CD4-positive, alpha-beta T cell (primary cell): ENCODE measurements around the gene RAPGEF5. TPM values are rescaled to one million over a fixed set of nuclear protein-coding genes. Genes with fewer than 3 reads are reported as not detected.

Source experiments
- ATAC-seq: fragments of 200-7000 bp; cut with Tn5 transposase; one replicate; pipeline ENCODE4 v1.10.0; 2022; ENCODE audit warnings: mild to moderate bottlenecking; ENCODE audit not compliant: poor library complexity
- CTCF ChIA-PET: fragments of 350-600 bp; sonication (Branson Sonifier 250); formaldehyde crosslinking; loops from one replicate; lab custom pipeline; 2021; ENCODE audit warnings: antibody characterized with exemption, inconsistent platforms; lab: Charles Lee
- POLR2A ChIA-PET: fragments of 350-600 bp; sonication (Branson Sonifier 250); formaldehyde crosslinking; loops from one replicate; lab custom pipeline; 2021; ENCODE audit warnings: antibody characterized with exemption, inconsistent platforms; lab: Charles Lee
- DNase-seq, 14 experiments: peaks; one replicate each; pipeline ENCODE4 v3.0.0-alpha.2; 2013 to 2020; ENCODE audit warnings: mixed read lengths in 2 of 14
- H3K27ac ChIP-seq, 2 donors: one replicate each; pipeline versions ENCODE4 v1.5.1 to v1.7.0; 2013; ENCODE audit warnings: low read length in 2 of 2, low read depth in 1 of 2, mild to moderate bottlenecking in 1 of 2
- H3K27me3 ChIP-seq, 2 experiments: 1 replicate in 1 of 2; 2 replicates in 1 of 2; pipeline versions ENCODE4 v1.6.1 to v1.7.0; 2013; ENCODE audit warnings: low read length in 2 of 2, control low read depth in 1 of 2, mild to moderate bottlenecking in 1 of 2, moderate library complexity in 1 of 2; ENCODE audit not compliant: insufficient read depth in 2 of 2, control insufficient read depth in 1 of 2
- H3K36me3 ChIP-seq: one replicate; pipeline ENCODE4 v1.6.1; 2013; ENCODE audit warnings: low read length, control low read depth; ENCODE audit not compliant: insufficient read depth
- H3K4me1 ChIP-seq: one replicate; pipeline ENCODE4 v1.6.1; 2013; ENCODE audit warnings: low read length, control low read depth; ENCODE audit not compliant: insufficient read depth
- H3K4me3 ChIP-seq: one replicate; pipeline ENCODE4 v1.5.1; 2013; ENCODE audit warnings: mild to moderate bottlenecking, low read length, moderate library complexity
- H3K9me3 ChIP-seq, 2 experiments: 1 replicate in 1 of 2; 2 replicates in 1 of 2; pipeline versions ENCODE4 v1.6.1 to v1.7.0; 2013; ENCODE audit warnings: low read length in 2 of 2, mild to moderate bottlenecking in 2 of 2, control low read depth in 1 of 2, moderate library complexity in 1 of 2; ENCODE audit not compliant: control insufficient read depth in 1 of 2, insufficient read depth in 1 of 2
- H3K27ac Mint-ChIP-seq: one replicate; pipeline ENCODE4 v1.8.0; 2020; ENCODE audit warnings: mixed read lengths
- H3K27me3 Mint-ChIP-seq: one replicate; pipeline ENCODE4 v1.8.0; 2021; ENCODE audit warnings: mixed read lengths
- H3K36me3 Mint-ChIP-seq: one replicate; pipeline ENCODE4 v1.8.0; 2021; ENCODE audit warnings: low read depth, mixed read lengths
- H3K4me1 Mint-ChIP-seq: one replicate; pipeline ENCODE4 v1.8.0; 2021; ENCODE audit warnings: low read depth, mixed read lengths
- H3K4me3 Mint-ChIP-seq: one replicate; pipeline ENCODE4 v1.8.0; 2020; ENCODE audit warnings: mild to moderate bottlenecking, mixed read lengths
- H3K9me3 Mint-ChIP-seq: one replicate; pipeline ENCODE4 v1.8.0; 2020; ENCODE audit warnings: mixed read lengths
- intact Hi-C, 2 experiments: fragments of 100-400 bp; cut with DNase I in 1 of 2; cut with micrococcal nuclease in 1 of 2; formaldehyde crosslinking; loops; one replicate each; pipeline versions ENCODE4 v1.15.1 to v1.9.0; 2023 to 2025; cut with DNase I, micrococcal nuclease
- total RNA-seq, 174 experiments: library from RNA in 2 of 174; stranded (reverse) in 2 of 174; gene quantifications; one replicate each; pipeline ENCODE4 v1.2.3 and lab custom pipeline; 2021 to 2026
- TF ChIP-seq, protein P1 (sequence below): fragments of 200-600 bp; IDR thresholded peaks from one replicate; pipeline ENCODE4 v1.8.0; 2022; ENCODE audit warnings: antibody characterized with exemption, mild to moderate bottlenecking

Gene RAPGEF5
- total RNA-seq, 2 experiments from 2014 or later, result 0.17 TPM; not detected in 1

DNA sequence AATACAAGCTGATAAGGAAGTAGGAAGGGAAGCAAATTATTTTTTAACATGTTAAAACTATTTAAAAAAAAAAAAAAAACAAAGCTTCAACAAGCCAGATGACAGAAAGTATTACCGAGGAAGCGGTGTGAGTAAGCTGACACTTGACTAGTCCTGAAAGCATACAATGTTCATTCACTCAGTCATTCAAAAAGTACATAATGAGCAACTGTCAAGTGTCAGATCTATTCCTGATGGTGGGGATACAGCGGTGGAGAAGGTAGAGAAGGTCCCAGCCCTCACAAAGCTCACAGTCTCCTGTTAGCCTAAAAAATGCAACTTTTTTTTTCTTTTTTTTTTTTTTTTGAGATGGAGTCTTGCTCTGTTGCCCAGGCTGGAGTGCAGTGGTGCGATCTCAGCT lies 40.0 kb downstream of the RAPGEF5 start:
- Mint-ChIP-seq H3K9me3 (no peaks in the 10 kb centered on the region), H3K36me3 (no peaks in the 10 kb centered on the region), H3K4me1 (no peaks in the 10 kb centered on the region), H3K4me3 (no peak overlapping the region), H3K27ac (no peak overlapping the region), H3K27me3 (no peaks in the 10 kb centered on the region)
- intact Hi-C loops, result no loop called here
- POLR2A ChIA-PET, result no interaction called here
- no peak for DNase-seq
- no peaks in the 10 kb centered on the region for H3K4me1 ChIP-seq
- no peak overlapping the region for H3K27ac ChIP-seq
- TF ChIP-seq, protein P1, sequence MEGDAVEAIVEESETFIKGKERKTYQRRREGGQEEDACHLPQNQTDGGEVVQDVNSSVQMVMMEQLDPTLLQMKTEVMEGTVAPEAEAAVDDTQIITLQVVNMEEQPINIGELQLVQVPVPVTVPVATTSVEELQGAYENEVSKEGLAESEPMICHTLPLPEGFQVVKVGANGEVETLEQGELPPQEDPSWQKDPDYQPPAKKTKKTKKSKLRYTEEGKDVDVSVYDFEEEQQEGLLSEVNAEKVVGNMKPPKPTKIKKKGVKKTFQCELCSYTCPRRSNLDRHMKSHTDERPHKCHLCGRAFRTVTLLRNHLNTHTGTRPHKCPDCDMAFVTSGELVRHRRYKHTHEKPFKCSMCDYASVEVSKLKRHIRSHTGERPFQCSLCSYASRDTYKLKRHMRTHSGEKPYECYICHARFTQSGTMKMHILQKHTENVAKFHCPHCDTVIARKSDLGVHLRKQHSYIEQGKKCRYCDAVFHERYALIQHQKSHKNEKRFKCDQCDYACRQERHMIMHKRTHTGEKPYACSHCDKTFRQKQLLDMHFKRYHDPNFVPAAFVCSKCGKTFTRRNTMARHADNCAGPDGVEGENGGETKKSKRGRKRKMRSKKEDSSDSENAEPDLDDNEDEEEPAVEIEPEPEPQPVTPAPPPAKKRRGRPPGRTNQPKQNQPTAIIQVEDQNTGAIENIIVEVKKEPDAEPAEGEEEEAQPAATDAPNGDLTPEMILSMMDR, result no peak
- no peak overlapping the region for H3K4me3 ChIP-seq
- no peak for ATAC-seq
- H3K9me3 ChIP-seq, result peaks cover 0 to under 1% of the 10 kb centered on the region in 2 experiments
- no peaks in the 10 kb centered on the region for H3K36me3 ChIP-seq
- peaks cover 0 to 3% of the 10 kb centered on the region in 2 experiments for H3K27me3 ChIP-seq
- CTCF ChIA-PET, result no interaction called here

DNA sequence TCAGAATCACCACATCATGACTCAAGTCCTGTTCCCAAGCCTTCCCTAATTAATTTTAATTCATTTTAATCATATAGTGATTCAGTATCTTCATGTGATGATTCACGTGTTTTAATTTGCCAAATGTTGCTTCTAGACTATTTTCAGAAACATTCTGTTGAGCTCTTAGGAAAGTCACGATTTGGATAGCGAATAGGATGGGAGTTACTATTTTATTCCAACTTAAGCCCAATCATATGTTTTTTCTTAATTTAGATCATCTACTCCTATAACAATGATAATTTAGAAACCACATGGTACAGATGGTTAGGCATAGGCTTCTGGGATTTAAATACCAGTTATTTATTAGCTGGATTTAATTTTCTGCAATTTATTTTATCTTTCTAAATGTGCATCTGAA lies 49.1 kb downstream of the RAPGEF5 start:
- intact Hi-C loops, result no loop called here
- H3K36me3 ChIP-seq, result no peaks in the 10 kb centered on the region
- no peak overlapping the region for H3K27ac Mint-ChIP-seq
- H3K4me3 ChIP-seq, result no peak overlapping the region
- no peaks in the 10 kb centered on the region for H3K36me3 Mint-ChIP-seq
- H3K27me3 Mint-ChIP-seq, result no peaks in the 10 kb centered on the region
- H3K4me3 Mint-ChIP-seq, result no peak overlapping the region
- no peaks in the 10 kb centered on the region for H3K9me3 ChIP-seq
- ChIA-PET CTCF (no interaction called here), POLR2A (no interaction called here)
- ATAC-seq, result no peak
- no peak overlapping the region for H3K27ac ChIP-seq
- H3K9me3 Mint-ChIP-seq, result peaks cover 4% of the 10 kb centered on the region
- no peak for DNase-seq
- no peaks in the 10 kb centered on the region for H3K27me3 ChIP-seq
- H3K4me1 Mint-ChIP-seq, result no peaks in the 10 kb centered on the region
- TF ChIP-seq, protein P1, result no peak
- H3K4me1 ChIP-seq, result no peaks in the 10 kb centered on the region

DNA sequence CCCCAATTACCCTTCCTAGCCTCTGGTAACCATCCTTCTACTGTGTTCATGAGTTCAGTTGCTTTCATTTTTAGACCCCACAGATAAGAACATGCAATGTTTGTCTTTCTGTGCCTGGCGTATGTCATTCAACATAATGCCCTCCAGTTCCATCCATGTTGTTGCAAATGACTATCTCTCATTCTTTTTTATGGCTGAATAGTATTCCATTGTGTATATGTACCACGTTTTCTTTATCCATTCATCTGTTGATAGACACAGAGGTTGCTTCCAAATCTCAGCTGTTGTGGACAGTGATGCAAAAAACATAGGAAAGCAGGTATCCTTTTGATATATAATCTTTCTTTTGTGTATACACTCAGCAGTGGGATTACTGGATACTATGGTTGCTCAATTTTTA lies 51.2 kb downstream of the RAPGEF5 start:
- DNase-seq (no peak), ATAC-seq (no peak)
- no peaks in the 10 kb centered on the region for H3K9me3 ChIP-seq
- intact Hi-C loops, result no loop called here
- TF ChIP-seq, protein P1, result no peak
- no peaks in the 10 kb centered on the region for H3K27me3 Mint-ChIP-seq
- POLR2A ChIA-PET, result no interaction called here
- no peaks in the 10 kb centered on the region for H3K4me1 Mint-ChIP-seq
- no peaks in the 10 kb centered on the region for H3K27me3 ChIP-seq
- H3K4me1 ChIP-seq, result no peaks in the 10 kb centered on the region
- no peak overlapping the region for H3K4me3 Mint-ChIP-seq
- no peak overlapping the region for H3K4me3 ChIP-seq
- peaks cover 4% of the 10 kb centered on the region for H3K9me3 Mint-ChIP-seq
- no peaks in the 10 kb centered on the region for H3K36me3 ChIP-seq
- no peak overlapping the region for H3K27ac Mint-ChIP-seq
- no peak overlapping the region for H3K27ac ChIP-seq
- H3K36me3 Mint-ChIP-seq, result no peaks in the 10 kb centered on the region
- CTCF ChIA-PET, result no interaction called here
